ENCODE measurements around the gene DOCK7. TPM values are rescaled to one million over a fixed set of nuclear protein-coding genes. Genes with fewer than 3 reads are reported as not detected.

Gene DOCK7
- total RNA-seq: 154 and 172 TPM in 2 replicates

DNA sequence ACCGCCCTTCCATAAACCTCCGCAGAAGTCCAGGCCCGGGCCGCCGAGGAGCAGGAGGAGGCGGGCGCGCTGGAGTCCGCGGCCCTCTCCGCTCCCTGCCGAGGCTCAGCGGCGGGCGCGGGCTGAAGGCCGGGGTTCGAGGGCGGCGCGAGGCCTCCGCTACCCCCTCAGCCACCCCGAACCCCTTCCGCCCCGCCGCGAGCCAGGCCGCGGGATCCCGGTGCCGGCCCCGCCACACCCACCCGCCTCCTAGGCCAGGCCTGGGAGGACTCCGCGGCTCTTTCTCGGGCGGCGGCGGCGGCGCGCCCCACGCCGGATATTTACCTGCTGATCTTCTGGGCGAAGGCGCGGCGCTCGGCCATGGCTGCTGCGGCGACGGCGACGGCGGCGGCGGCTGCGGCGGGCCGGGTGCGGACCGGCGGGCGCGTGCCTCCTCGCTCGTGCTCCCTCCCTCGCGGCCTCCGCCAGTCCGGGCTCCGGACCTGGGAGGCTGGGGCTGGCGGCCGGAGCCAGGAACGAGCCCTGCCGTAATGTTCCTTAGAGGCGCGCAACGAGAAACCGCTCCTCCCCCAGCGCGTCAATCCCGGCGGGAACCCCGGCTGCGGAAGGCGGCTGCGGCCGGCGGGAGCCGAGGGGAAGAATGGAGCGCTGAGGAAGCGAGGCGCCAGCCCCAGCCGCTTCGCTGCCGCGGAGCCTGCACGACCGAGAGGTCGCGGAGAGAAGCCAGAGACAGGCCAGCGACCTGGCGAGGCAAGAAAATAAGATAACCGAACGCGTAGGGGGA, at the start of gene DOCK7:
Gene DOCK7 (minus strand): TSS at position 484 of the 784 bp plus-strand sequence. CDS start 122 bp downstream, at position 362.

GRCh38 chr1:62597281-62597680, 90.9 kb downstream of the DOCK7 start, which contains the start of gene ANGPTL3:
Gene ANGPTL3, plus strand, starts transcription at chr1:62597520. Its CDS starts 47 bp downstream, at chr1:62597567.

GRCh38 chr1:62436466-62437272, 251.5 kb downstream of the DOCK7 start, which contains the start of gene USP1:
Gene USP1, plus strand, starts transcription at chr1:62437049. Its CDS starts 2,819 bp downstream, at chr1:62439868.

Other genes starting within 250 kb of the DOCK7 start
- gene ANGPTL3, start 90.9 kb downstream of the DOCK7 start, total RNA-seq: not detected in 2 replicates
- gene ATG4C, start 95.7 kb upstream of the DOCK7 start, total RNA-seq: 9.6 and 9.7 TPM in 2 replicates

All from smooth muscle cell of trachea (primary cell).